Hepatocyte (in vitro differentiated cells): ENCODE measurements around the gene MEIKIN. TPM values are rescaled to one million over a fixed set of nuclear protein-coding genes. Genes with fewer than 3 reads are reported as not detected.

Source experiments
- DNase-seq: peaks from one replicate; pipeline ENCODE4 v3.0.0-alpha.2; 2016; ENCODE audit warnings: low spot score
- H2AFZ ChIP-seq: fragments of 200-600 bp; sonication (generic); 2 replicates; pipeline ENCODE4 v1.6.0; 2016; ENCODE audit warnings: antibody characterized with exemption, mild to moderate bottlenecking
- H3K27ac ChIP-seq: fragments of 200-600 bp; sonication (generic); 2 replicates; pipeline ENCODE4 v1.5.1; 2016; ENCODE audit warnings: mild to moderate bottlenecking
- H3K27me3 ChIP-seq: fragments of 200-600 bp; sonication (generic); 2 replicates; pipeline ENCODE4 v1.6.1; 2016
- H3K36me3 ChIP-seq: fragments of 200-600 bp; sonication (generic); replicated peaks from 2 replicates; pipeline ENCODE4 v1.5.1; 2016; ENCODE audit warnings: low read depth; ENCODE audit not compliant: insufficient read depth
- H3K4me1 ChIP-seq: fragments of 200-600 bp; sonication (generic); 2 replicates; pipeline ENCODE4 v1.5.1; 2016; ENCODE audit warnings: mild to moderate bottlenecking, moderate library complexity; ENCODE audit not compliant: insufficient read depth
- H3K4me2 ChIP-seq: fragments of 200-600 bp; sonication (generic); 2 replicates; pipeline ENCODE4 v1.6.0; 2016
- H3K4me3 ChIP-seq: fragments of 200-600 bp; sonication (generic); 2 replicates; pipeline ENCODE4 v1.5.1; 2016; ENCODE audit warnings: mild to moderate bottlenecking
- H3K79me2 ChIP-seq: fragments of 200-600 bp; sonication (generic); 2 replicates; pipeline ENCODE4 v1.6.0; 2017; ENCODE audit warnings: mild to moderate bottlenecking
- H3K9me2 ChIP-seq: fragments of 200-600 bp; sonication (generic); replicated peaks from 2 replicates; pipeline ENCODE4 v1.6.0; 2017; ENCODE audit warnings: mild to moderate bottlenecking; ENCODE audit not compliant: insufficient read depth
- H3K9me3 ChIP-seq: fragments of 200-600 bp; sonication (generic); 2 replicates; pipeline ENCODE4 v1.5.1; 2016; ENCODE audit warnings: low read depth, mild to moderate bottlenecking
- H4K20me1 ChIP-seq: fragments of 200-600 bp; sonication (generic); 2 replicates; pipeline ENCODE4 v1.6.0; 2016; ENCODE audit warnings: mild to moderate bottlenecking; ENCODE audit not compliant: insufficient read depth, poor library complexity, severe bottlenecking
- CTCF ChIP-seq: fragments of 200-600 bp; sonication (generic); IDR thresholded peaks from 2 replicates; pipeline ENCODE4 v1.5.1; 2016; ENCODE audit warnings: antibody characterized with exemption, mild to moderate bottlenecking; ENCODE audit not compliant: poor library complexity
- EZH2 ChIP-seq: fragments of 200-600 bp; sonication (generic); IDR thresholded peaks from 2 replicates; pipeline ENCODE4 v1.6.1; 2016; ENCODE audit warnings: antibody characterized with exemption, mild to moderate bottlenecking, borderline replicate concordance
- EZH2phosphoT487 ChIP-seq: fragments of 200-600 bp; sonication (generic); IDR thresholded peaks from one replicate; pipeline ENCODE4 v1.6.1; 2018; ENCODE audit warnings: antibody characterized with exemption, mild to moderate bottlenecking, low read depth, moderate library complexity; ENCODE audit not compliant: unreplicated experiment, severe bottlenecking
- WGBS: methylation state at CpG from one replicate; pipeline ENCODE4 v1.1.6; 2016; ENCODE audit warnings: low lambda C conversion rate; ENCODE audit errors: missing lambda C conversion rate; 5-methylcytosine and 5-hydroxymethylcytosine counted together
- polyA plus RNA-seq: library from polyadenylated mRNA; unstranded; fragments of >200 nt; fragmentation: Nextera tagmentation; extraction: Ambion mirVana; gene quantifications from 2 replicates; pipeline ENCODE4 v1.2.1, GENCODE V29; 2016
- total RNA-seq: library from RNA; depleted of rRNA; stranded (reverse); fragments of >200 nt; gene quantifications from 2 replicates; pipeline ENCODE4 v1.2.3, GENCODE V29; 2014

MEIKIN gene
- total and polyA plus RNA-seq, 2 experiments from 2014 or later, result not detected

- TF ChIP-seq EZH2phosphoT487 (no peak), EZH2 (no peak), CTCF (no peak)
- Histone ChIP-seq H4K20me1 (no peaks in the 10 kb centered on the region), H3K4me3 (no peak overlapping the region), H3K9me2 (no peaks in the 10 kb centered on the region), H3K27ac (no peak overlapping the region), H2AFZ (no peak overlapping the region), H3K4me2 (no peak overlapping the region), H3K4me1 (no peaks in the 10 kb centered on the region), H3K36me3 (no peaks in the 10 kb centered on the region), H3K79me2 (no peaks in the 10 kb centered on the region), H3K27me3 (no peaks in the 10 kb centered on the region), H3K9me3 (no peaks in the 10 kb centered on the region)
- no peak for DNase-seq
- 72% methylated on average over 6 of the region's 6 CpGs for WGBS
Observed at GRCh38 chr5:131965826-131966415, 20.5 kb upstream of the MEIKIN start.

- no peak overlapping the region for H3K4me2 ChIP-seq
- no peaks in the 10 kb centered on the region for H3K27me3 ChIP-seq
- no peak for TF ChIP-seq EZH2phosphoT487
- TF ChIP-seq CTCF, result no peak
- no peak for TF ChIP-seq EZH2
- no peaks in the 10 kb centered on the region for H3K79me2 ChIP-seq
- no peaks in the 10 kb centered on the region for H3K36me3 ChIP-seq
- no peak overlapping the region for H3K27ac ChIP-seq
- no peaks in the 10 kb centered on the region for H3K4me1 ChIP-seq
- no peaks in the 10 kb centered on the region for H4K20me1 ChIP-seq
- no peaks in the 10 kb centered on the region for H3K9me3 ChIP-seq
- no peak overlapping the region for H3K4me3 ChIP-seq
- H2AFZ ChIP-seq, result no peak overlapping the region
- no peaks in the 10 kb centered on the region for H3K9me2 ChIP-seq
- DNase-seq, result no peak
- 87% methylated on average over 3 of the region's 3 CpGs for WGBS
Observed at GRCh38 chr5:131959906-131960305, 14.4 kb upstream of the MEIKIN start.

GRCh38 chr5:131959136-131959535 is 13.7 kb upstream of the MEIKIN start:
- Histone ChIP-seq H3K4me2 (no peak overlapping the region), H3K27ac (no peak overlapping the region), H3K27me3 (no peaks in the 10 kb centered on the region), H4K20me1 (no peaks in the 10 kb centered on the region), H3K79me2 (no peaks in the 10 kb centered on the region), H3K36me3 (no peaks in the 10 kb centered on the region), H3K4me3 (no peak overlapping the region), H3K4me1 (no peaks in the 10 kb centered on the region), H3K9me3 (no peaks in the 10 kb centered on the region), H3K9me2 (no peaks in the 10 kb centered on the region), H2AFZ (no peak overlapping the region)
- TF ChIP-seq EZH2phosphoT487, result no peak
- no peak for TF ChIP-seq CTCF
- no peak for TF ChIP-seq EZH2
- 91% methylated on average over 5 of the region's 5 CpGs for WGBS
- no peak for DNase-seq
